LNCAP (cell line): ENCODE results near the gene POLR3GL.

Source experiments
- CTCF ChIP-seq: fragments of 450-650 bp; IDR thresholded peaks from 2 replicates; pipeline ENCODE4 v1.5.1; 2017; ENCODE audit warnings: mild to moderate bottlenecking

The POLR3GL gene

GRCh38 chr1:145926686-145927062 lies 37.8 kb upstream of the POLR3GL start:
- TF ChIP-seq CTCF: no peak

DNA sequence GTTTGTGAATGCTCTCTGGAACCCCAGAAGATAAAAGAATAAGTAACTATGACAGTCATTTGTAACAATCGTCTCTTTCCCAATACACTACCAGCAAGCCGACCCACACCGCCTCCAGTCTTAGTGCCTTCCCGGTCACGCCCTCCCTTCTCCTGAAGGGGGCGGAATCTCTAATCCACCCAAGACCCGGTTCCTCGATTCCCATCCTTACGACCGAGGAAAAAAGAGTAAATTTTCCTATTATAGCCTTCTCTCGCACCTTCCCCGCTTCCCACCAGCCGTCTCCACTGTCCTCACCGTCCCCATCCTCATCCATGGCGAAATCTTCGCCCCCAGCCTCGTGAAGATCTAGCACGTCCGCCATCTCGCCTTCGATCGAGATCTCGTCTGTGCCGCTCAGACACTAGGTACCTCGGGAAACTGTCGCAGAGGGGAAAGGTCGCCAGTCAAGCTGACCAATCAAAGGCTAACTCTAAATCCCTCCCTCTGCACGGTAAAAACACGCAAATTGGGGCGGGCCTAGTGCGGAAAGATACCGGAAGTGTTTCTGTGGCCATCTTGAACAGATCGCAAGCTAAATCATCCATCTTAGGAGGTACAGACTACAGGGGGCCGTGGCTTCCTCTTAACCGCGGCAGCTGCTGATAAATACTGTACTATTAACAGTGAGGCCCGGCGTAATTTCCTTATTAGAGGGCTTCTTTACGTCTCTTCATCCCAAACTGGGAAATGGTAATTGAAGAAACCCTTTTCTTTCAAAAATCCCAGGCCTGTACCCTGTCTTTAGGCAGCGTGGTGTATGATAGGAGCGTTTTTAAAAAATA lies 37.2 kb upstream of the POLR3GL start, which contains the start of gene RBM8A:
Gene RBM8A (minus strand): TSS at position 422 of the 824 bp plus-strand sequence. CDS start 58 bp downstream, at position 364.
- peak; percentile 79 for TF ChIP-seq CTCF

DNA sequence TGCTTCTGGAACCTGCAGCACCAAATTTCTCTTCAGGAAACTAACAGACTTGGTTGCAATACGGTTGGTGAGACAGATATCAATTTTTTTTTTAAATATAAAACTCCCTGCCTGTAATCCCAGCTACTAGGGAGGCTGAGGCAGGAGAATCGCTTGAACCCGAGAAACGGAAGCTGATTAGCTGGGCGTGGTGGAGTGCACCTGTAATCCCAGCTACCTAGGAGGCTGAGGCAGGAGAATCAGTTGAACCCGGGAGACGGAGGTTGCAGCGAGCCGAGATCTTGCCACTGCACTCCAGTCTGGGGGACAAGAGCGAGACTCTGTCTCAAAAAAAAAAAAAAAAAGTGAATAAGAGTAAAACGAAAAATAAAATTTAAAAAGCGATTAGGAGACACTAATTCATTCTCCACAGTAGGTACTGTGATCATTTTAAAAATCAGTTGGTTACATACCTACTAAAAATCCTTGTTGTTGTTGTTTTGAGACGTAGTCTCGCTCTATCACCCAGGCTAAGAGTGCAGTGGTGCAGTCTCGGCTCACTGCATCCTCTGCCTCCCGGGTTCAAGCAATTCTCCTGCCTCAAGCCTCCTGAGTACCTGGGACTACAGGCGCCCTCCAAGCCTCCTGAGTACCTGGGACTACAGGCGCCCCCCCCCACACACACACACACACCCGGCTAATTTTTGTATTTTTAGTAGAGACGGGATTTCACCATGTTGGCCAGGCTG lies 36.4 kb upstream of the POLR3GL start:
- no peak for TF ChIP-seq CTCF

- no peak for TF ChIP-seq CTCF
Measured at GRCh38 chr1:145935708-145936107, 28.8 kb upstream of the POLR3GL start.

DNA sequence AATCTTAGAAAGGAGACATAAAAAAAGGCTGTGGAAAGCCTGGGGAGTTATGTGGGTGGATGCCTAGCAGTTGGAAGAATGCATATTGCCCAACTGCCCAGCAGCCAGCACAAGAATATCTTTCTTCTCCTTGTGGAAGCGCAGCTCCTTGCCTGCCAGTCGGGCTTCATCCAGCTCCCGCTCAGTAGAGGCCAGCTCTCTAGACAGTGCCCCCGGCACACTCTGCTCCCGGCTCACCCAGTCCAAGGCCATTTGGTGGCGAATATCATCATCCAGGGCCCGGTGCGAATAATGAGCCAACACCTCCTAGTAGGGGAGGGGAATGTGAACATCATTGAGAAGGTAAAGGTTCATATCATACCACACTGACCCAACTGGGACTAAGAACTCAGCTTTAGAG lies 28.2 kb upstream of the POLR3GL start:
- TF ChIP-seq CTCF: no peak

DNA sequence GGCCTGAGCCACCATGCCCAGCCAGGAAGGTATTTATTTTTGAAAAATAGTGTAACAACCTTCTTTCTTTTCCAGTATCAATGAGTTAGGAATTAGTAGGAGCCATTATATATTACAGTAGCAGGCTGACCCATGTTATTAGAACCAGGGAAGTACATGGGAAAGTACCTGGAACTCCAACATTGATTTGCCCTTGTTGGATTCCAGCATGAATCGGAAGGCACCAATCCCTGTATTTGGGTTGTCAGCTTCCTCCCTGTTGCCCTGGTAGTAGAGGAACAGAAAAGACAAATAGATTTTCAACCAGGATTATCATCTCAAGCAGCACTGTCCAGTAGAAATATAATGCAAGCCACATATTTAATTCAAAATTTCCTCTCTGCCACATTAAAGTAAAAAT lies 27.1 kb upstream of the POLR3GL start:
- no peak for TF ChIP-seq CTCF

- no peak for TF ChIP-seq CTCF
Measured at GRCh38 chr1:145942405-145942804, 22.1 kb upstream of the POLR3GL start.
